HepG2 (cell line): Measurements from ENCODE around the gene CGNL1. TPM values are rescaled to one million over a fixed set of nuclear protein-coding genes. Genes with fewer than 3 reads are reported as not detected.
A peak's percentile ranks its signal among the peaks of the same experiment; 100 is the strongest.

Source experiments
- BRF2 ChIP-seq: sonication (generic); formaldehyde crosslinking; IDR thresholded peaks from 2 replicates; pipeline ENCODE4 v1.8.1; 2022; ENCODE audit warnings: mild to moderate bottlenecking, missing genetic modification reagents
- GATAD2A ChIP-seq: IDR thresholded peaks from 2 replicates; pipeline ENCODE4 v1.6.1; 2016
- HOXA9 ChIP-seq: sonication (generic); formaldehyde crosslinking; IDR thresholded peaks from 2 replicates; pipeline ENCODE4 v1.8.1; 2022; ENCODE audit warnings: missing genetic modification reagents, mild to moderate bottlenecking, moderate library complexity, borderline replicate concordance
- MIXL1 ChIP-seq: IDR thresholded peaks from 2 replicates; pipeline ENCODE4 v1.6.1; 2016
- RAD21 ChIP-seq: fragments of 450-650 bp; formaldehyde crosslinking; IDR thresholded peaks from 2 replicates; pipeline ENCODE4 v1.5.0; 2020; ENCODE audit warnings: mild to moderate bottlenecking
- ZNF646 ChIP-seq: sonication (generic); formaldehyde crosslinking; IDR thresholded peaks from 2 replicates; pipeline ENCODE4 v1.9.0; 2021; ENCODE audit warnings: mild to moderate bottlenecking, missing genetic modification reagents
- polyA plus RNA-seq, 8 experiments: library from polyadenylated mRNA; depleted of rRNA in 3 of 8; stranded (reverse) in 7 of 8; unstranded in 1 of 8; fragments of >200 nt; fragmentation: Illumina TruSeq in 4 of 8; extraction: Trizol in 4 of 8; gene quantifications; 2 replicates each; pipeline versions ENCODE4 v1.2.1 to v1.2.3, GENCODE V29; 2011 to 2016; ENCODE audit warnings: low read depth in 4 of 8, missing spikeins in 1 of 8, mixed read lengths in 1 of 8; ENCODE audit not compliant: insufficient read depth in 1 of 8
- total RNA-seq, 5 experiments: library from RNA; depleted of rRNA; stranded (reverse); fragments of >200 nt; fragmentation: Illumina TruSeq; extraction: Trizol; gene quantifications; 2 replicates each; pipeline ENCODE4 v1.2.3, GENCODE V29; 2016; ENCODE audit warnings: low read depth in 1 of 5
- TF ChIP-seq, protein P1 (sequence below): sonication (generic); formaldehyde crosslinking; IDR thresholded peaks from one replicate; pipeline ENCODE4 v1.5.1; 2020; ENCODE audit warnings: mild to moderate bottlenecking, missing genetic modification reagents; ENCODE audit errors: not compliant biosample characterization
- TF ChIP-seq, protein P2 (sequence below): sonication (generic); formaldehyde crosslinking; IDR thresholded peaks from 2 replicates; pipeline ENCODE4 v1.4.0; 2020; ENCODE audit warnings: missing genetic modification reagents
- TF ChIP-seq, protein P3 (sequence below): IDR thresholded peaks from 2 replicates; pipeline ENCODE4 v1.6.1; 2016; ENCODE audit warnings: low read depth, borderline replicate concordance

CGNL1 gene
- total and polyA plus RNA-seq, 2 of the 13 experiments (the other 11 are each of a cell fraction or from before 2014, with no cell fraction given), result 5.6 to 15.6 TPM

GRCh38 chr15:57496946-57497869 is 120.9 kb downstream of the CGNL1 start (continued):
- TF ChIP-seq ZNF646 (CRISPR knock-in tag), result no peak; the same call in 1 of the 2 replicates
- peak; percentile 96 for TF ChIP-seq GATAD2A
- TF ChIP-seq HOXA9 (CRISPR knock-in tag), result no peak
- TF ChIP-seq, protein P1, sequence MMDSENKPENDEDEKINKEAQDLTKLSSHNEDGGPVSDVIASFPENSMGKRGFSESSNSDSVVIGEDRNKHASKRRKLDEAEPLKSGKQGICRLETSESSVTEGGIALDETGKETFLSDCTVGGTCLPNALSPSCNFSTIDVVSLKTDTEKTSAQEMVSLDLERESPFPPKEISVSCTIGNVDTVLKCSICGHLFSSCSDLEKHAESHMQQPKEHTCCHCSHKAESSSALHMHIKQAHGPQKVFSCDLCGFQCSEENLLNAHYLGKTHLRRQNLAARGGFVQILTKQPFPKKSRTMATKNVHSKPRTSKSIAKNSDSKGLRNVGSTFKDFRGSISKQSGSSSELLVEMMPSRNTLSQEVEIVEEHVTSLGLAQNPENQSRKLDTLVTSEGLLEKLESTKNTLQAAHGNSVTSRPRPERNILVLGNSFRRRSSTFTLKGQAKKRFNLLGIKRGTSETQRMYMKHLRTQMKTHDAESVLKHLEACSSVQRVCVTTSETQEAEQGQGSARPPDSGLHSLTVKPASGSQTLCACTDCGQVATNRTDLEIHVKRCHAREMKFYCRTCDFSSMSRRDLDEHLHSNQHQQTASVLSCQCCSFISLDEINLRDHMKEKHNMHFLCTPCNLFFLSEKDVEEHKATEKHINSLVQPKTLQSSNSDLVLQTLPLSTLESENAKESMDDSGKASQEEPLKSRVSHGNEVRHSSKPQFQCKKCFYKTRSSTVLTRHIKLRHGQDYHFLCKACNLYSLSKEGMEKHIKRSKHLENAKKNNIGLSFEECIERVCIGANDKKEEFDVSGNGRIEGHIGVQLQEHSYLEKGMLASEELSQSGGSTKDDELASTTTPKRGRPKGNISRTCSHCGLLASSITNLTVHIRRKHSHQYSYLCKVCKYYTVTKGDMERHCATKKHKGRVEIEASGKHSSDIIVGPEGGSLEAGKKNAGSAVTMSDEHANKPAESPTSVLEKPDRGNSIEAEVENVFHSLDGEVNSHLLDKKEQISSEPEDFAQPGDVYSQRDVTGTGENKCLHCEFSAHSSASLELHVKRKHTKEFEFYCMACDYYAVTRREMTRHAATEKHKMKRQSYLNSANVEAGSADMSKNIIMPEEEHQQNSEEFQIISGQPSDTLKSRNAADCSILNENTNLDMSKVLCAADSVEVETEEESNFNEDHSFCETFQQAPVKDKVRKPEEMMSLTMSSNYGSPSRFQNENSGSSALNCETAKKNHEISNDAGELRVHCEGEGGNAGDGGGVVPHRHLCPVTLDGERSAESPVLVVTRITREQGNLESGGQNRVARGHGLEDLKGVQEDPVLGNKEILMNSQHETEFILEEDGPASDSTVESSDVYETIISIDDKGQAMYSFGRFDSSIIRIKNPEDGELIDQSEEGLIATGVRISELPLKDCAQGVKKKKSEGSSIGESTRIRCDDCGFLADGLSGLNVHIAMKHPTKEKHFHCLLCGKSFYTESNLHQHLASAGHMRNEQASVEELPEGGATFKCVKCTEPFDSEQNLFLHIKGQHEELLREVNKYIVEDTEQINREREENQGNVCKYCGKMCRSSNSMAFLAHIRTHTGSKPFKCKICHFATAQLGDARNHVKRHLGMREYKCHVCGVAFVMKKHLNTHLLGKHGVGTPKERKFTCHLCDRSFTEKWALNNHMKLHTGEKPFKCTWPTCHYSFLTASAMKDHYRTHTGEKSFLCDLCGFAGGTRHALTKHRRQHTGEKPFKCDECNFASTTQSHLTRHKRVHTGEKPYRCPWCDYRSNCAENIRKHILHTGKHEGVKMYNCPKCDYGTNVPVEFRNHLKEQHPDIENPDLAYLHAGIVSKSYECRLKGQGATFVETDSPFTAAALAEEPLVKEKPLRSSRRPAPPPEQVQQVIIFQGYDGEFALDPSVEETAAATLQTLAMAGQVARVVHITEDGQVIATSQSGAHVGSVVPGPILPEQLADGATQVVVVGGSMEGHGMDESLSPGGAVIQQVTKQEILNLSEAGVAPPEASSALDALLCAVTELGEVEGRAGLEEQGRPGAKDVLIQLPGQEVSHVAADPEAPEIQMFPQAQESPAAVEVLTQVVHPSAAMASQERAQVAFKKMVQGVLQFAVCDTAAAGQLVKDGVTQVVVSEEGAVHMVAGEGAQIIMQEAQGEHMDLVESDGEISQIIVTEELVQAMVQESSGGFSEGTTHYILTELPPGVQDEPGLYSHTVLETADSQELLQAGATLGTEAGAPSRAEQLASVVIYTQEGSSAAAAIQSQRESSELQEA (CRISPR knock-in tag), result no peak
- TF ChIP-seq, protein P2, sequence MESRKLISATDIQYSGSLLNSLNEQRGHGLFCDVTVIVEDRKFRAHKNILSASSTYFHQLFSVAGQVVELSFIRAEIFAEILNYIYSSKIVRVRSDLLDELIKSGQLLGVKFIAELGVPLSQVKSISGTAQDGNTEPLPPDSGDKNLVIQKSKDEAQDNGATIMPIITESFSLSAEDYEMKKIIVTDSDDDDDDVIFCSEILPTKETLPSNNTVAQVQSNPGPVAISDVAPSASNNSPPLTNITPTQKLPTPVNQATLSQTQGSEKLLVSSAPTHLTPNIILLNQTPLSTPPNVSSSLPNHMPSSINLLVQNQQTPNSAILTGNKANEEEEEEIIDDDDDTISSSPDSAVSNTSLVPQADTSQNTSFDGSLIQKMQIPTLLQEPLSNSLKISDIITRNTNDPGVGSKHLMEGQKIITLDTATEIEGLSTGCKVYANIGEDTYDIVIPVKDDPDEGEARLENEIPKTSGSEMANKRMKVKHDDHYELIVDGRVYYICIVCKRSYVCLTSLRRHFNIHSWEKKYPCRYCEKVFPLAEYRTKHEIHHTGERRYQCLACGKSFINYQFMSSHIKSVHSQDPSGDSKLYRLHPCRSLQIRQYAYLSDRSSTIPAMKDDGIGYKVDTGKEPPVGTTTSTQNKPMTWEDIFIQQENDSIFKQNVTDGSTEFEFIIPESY, result 0 out of 2 replicates have a peak, but pooled peaks have one; percentile 46
- TF ChIP-seq, protein P3, sequence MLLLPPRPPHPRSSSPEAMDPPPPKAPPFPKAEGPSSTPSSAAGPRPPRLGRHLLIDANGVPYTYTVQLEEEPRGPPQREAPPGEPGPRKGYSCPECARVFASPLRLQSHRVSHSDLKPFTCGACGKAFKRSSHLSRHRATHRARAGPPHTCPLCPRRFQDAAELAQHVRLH (CRISPR knock-in tag), result no peak
- TF ChIP-seq MIXL1, result peak; percentile 96
- TF ChIP-seq RAD21 (CRISPR knock-in tag), result no peak
- TF ChIP-seq BRF2 (CRISPR knock-in tag), result no peak
